ENCODE data around the gene ANTXR1.
"Not testable (repeated sequence)": the region's sequence is repeated elsewhere in the genome, so short reads cannot be mapped to it uniquely, and the experiment has no call there.

ANTXR1 gene

DNA sequence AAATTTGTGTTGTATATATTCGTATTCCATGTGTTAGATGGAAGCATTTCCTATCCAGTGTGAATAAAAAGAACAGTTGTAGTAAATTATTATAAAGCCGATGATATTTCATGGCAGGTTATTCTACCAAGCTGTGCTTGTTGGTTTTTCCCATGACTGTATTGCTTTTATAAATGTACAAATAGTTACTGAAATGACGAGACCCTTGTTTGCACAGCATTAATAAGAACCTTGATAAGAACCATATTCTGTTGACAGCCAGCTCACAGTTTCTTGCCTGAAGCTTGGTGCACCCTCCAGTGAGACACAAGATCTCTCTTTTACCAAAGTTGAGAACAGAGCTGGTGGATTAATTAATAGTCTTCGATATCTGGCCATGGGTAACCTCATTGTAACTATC, 235.3 kb downstream of the ANTXR1 start:
- H3K4me3 ChIP-seq (ENCODE audit: low read depth, low read length), result no peak overlapping the region
- no peak for TF ChIP-seq CTCF (IDR thresholded peaks at IDR 0.05; ENCODE audit: borderline replicate concordance, insufficient read depth, low read depth, low read length)

DNA sequence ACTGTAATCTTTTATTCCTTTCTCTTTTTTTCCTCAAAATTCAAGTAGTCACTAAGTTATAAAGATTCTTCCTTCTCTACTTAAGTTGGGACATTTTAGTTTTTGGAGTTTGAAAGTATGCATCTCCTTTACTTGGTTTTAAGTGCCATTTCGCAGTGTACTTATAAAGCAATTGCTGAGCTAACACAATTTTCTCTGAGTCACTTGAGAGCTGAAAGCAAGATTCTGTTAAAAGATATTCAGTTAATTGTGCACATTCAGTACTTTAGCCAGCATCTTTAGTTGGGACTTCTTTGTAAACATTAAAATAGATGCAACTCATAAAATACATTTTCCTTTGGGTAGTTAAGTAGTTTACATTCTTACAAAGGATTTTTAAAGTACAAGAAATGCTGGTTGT, 238.0 kb downstream of the ANTXR1 start:
- no peak for TF ChIP-seq CTCF (IDR thresholded peaks at IDR 0.05; ENCODE audit: borderline replicate concordance, insufficient read depth, low read depth, low read length)
- H3K4me3 ChIP-seq (ENCODE audit: low read depth, low read length), result no peak overlapping the region

- H3K4me3 ChIP-seq (ENCODE audit: low read depth, low read length), result no peak overlapping the region
- TF ChIP-seq CTCF (IDR thresholded peaks at IDR 0.05; ENCODE audit: borderline replicate concordance, insufficient read depth, low read depth, low read length), result no peak
Observed at GRCh38 chr2:69251943-69252342, 239.0 kb downstream of the ANTXR1 start.

GRCh38 chr2:69253112-69253511, 240.1 kb downstream of the ANTXR1 start:
- no peak overlapping the region for H3K4me3 ChIP-seq (ENCODE audit: low read depth, low read length)
- TF ChIP-seq CTCF (IDR thresholded peaks at IDR 0.05; ENCODE audit: borderline replicate concordance, insufficient read depth, low read depth, low read length), result no peak

DNA sequence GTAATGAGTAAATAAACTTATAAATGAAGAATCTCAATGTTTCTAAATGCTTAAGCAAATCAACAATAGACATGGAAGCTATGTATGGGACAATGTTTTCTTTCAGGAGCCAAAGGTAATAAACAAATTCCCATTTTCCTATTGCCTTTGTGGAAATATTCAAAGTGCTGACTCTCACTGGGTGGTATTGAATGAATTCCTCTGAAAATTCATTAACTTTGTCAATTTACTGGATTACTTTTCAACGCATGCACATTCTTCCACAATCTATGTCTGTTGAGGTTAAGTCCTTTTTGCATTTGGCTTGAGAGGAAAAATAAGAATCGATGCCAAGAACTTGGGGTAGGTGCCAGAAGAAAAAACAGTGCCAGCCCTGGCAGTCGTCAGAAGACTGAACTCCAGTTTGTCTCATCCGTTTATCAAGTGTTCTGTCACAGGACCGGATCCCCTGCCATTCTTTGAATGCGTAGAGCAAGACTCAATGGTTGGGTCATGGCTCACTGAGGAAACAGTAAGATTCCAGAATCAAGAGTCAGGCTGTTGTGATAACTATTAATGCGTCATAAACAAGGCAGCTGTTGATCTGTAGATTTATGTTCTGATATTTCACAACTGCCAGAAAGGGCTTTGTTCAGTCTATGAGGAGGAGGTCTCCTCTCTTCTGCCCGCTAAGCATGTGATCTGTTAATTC, 240.8 kb downstream of the ANTXR1 start:
- TF ChIP-seq CTCF (IDR thresholded peaks at IDR 0.05; ENCODE audit: borderline replicate concordance, insufficient read depth, low read depth, low read length), result no peak
- H3K4me3 ChIP-seq (ENCODE audit: low read depth, low read length), result no peak overlapping the region

- no peak overlapping the region for H3K4me3 ChIP-seq (ENCODE audit: low read depth, low read length)
- TF ChIP-seq CTCF (IDR thresholded peaks at IDR 0.05; ENCODE audit: borderline replicate concordance, insufficient read depth, low read depth, low read length), result no peak
Observed at GRCh38 chr2:69255760-69256159, 242.8 kb downstream of the ANTXR1 start.

- H3K4me3 ChIP-seq (ENCODE audit: low read depth, low read length), result not testable (repeated sequence)
Observed at GRCh38 chr2:69259994-69260591, 247.1 kb downstream of the ANTXR1 start.

All from GM12875 (cell line).